ENCODE measurements around the gene KCNK13.

Gene KCNK13

DNA sequence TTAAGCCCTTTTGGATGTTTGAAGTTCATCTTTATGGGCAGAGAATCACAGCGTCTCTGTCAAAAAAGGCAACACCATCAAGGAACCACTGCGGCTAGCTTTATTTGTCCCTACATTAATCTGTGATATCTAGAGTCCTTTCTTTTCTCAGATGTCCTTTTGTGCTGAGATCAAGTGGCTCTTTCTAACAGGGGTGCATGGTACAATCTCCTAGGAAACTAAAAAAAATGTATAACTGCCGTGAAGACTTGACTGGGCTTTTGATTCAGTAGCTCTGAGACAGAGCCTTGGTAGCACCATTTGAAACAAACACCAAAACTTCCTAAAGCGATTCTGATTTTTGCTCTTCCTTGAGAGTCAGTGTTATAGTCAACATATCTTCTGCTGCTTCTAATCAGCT is 33.3 kb downstream of the KCNK13 start:
- Histone ChIP-seq H3K36me3 (ENCODE audit: control insufficient read depth, insufficient read depth, low read length) (no peaks in the 10 kb centered on the region), H3K27ac (ENCODE audit: low read depth, low read length) (no peak overlapping the region), H3K4me1 (ENCODE audit: control insufficient read depth, insufficient read depth, low read length) (no peaks in the 10 kb centered on the region), H3K9ac (ENCODE audit: low read length) (no peak overlapping the region), H3K9me3 (ENCODE audit: control insufficient read depth, insufficient read depth, low read depth, low read length) (peaks cover 7% of the 10 kb centered on the region; the same call in 1 of the 2 replicates), H3K27me3 (ENCODE audit: control insufficient read depth, insufficient read depth, low read length) (no peaks in the 10 kb centered on the region), H3K4me3 (ENCODE audit: low read depth, low read length) (no peak overlapping the region)

DNA sequence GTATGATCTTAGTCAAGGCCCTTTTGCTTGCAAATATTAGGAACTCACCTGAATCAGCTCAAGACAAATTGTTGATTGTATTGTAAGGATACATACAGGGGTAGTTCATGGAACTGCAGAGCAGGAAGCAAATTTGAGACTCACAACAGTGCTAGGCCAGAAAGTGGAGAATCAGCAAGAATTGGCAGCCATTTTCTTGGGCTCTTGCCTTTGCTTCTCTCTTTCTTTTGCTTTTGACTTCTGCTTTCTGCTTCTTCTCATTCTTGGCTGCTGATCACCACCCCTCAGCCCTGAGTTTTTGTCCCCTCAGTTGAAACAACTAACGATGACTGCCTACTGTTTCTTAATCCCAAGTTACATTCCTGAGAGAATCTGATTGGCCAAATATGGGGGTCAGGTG is 34.8 kb downstream of the KCNK13 start:
- Histone ChIP-seq H3K9me3 (ENCODE audit: control insufficient read depth, insufficient read depth, low read depth, low read length) (peaks cover 1% of the 10 kb centered on the region; the same call in 1 of the 2 replicates), H3K9ac (ENCODE audit: low read length) (no peak overlapping the region), H3K27me3 (ENCODE audit: control insufficient read depth, insufficient read depth, low read length) (no peaks in the 10 kb centered on the region), H3K4me3 (ENCODE audit: low read depth, low read length) (no peak overlapping the region), H3K4me1 (ENCODE audit: control insufficient read depth, insufficient read depth, low read length) (no peaks in the 10 kb centered on the region), H3K27ac (ENCODE audit: low read depth, low read length) (no peak overlapping the region), H3K36me3 (ENCODE audit: control insufficient read depth, insufficient read depth, low read length) (no peaks in the 10 kb centered on the region)

DNA sequence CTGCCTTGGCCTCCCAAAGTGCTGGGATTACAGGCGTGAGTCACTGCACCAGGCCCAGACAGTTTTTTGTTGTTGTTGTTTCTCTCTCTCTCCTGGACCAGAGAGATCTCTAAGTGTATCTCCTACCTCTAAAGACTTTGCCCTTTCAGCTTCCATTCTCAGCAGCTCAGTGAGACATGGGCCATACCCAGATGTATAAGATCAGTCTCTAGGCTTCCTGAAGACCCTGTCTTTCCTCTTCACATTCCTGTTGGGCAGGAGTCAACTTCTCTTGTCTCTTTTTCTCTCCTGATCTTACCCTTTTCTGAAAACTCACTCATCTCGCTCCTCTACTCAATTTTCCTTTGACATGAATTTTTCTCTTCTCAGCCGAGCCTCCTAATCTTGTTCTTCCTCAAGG is 42.0 kb downstream of the KCNK13 start:
- Histone ChIP-seq H3K4me3 (ENCODE audit: low read depth, low read length) (no peak overlapping the region), H3K27ac (ENCODE audit: low read depth, low read length) (no peak overlapping the region), H3K4me1 (ENCODE audit: control insufficient read depth, insufficient read depth, low read length) (no peaks in the 10 kb centered on the region), H3K9ac (ENCODE audit: low read length) (no peak overlapping the region), H3K36me3 (ENCODE audit: control insufficient read depth, insufficient read depth, low read length) (no peaks in the 10 kb centered on the region), H3K27me3 (ENCODE audit: control insufficient read depth, insufficient read depth, low read length) (no peaks in the 10 kb centered on the region), H3K9me3 (ENCODE audit: control insufficient read depth, insufficient read depth, low read depth, low read length) (no peaks in the 10 kb centered on the region)

DNA sequence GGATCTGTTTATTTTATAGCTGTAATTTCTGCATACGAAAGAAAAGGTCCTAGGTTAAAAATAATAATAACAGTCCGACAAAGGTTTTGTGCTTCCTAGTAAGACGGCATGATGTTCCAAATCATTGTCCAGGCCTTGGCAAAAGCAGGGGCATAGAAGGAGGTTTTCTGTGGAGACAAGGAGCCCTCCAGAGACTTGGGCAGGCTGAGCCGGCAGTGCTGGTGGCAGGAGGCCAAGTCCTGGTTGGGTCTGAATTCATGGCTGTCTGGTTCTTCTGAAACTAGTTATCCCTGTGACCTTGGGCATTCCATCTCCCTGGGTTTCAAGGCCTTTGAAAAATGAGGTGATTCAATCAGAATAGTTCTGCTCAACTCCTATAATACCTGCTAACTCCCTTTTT is 44.0 kb downstream of the KCNK13 start:
- Histone ChIP-seq H3K9ac (ENCODE audit: low read length) (no peak overlapping the region), H3K4me3 (ENCODE audit: low read depth, low read length) (no peak overlapping the region), H3K4me1 (ENCODE audit: control insufficient read depth, insufficient read depth, low read length) (no peaks in the 10 kb centered on the region), H3K36me3 (ENCODE audit: control insufficient read depth, insufficient read depth, low read length) (no peaks in the 10 kb centered on the region), H3K27me3 (ENCODE audit: control insufficient read depth, insufficient read depth, low read length) (no peaks in the 10 kb centered on the region), H3K27ac (ENCODE audit: low read depth, low read length) (no peak overlapping the region), H3K9me3 (ENCODE audit: control insufficient read depth, insufficient read depth, low read depth, low read length) (no peaks in the 10 kb centered on the region)

DNA sequence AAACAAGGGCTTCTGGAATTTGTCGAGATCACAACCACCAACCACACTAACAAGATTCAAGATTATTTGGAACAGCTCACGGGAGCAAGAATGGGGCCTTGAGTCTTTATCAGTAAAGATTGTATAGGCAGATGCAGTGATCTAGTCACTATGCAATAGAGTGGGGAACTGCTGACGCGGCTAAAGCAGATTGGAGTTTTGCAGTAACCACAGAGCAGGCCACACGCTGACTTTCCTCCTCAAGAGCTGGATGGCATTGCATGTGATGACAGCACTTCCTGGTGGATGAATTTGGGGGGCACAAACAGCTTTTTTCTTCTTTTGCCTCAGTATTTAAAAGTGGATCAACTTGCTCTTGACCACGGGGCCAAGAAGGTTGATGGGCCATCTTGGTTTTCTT is 46.0 kb downstream of the KCNK13 start:
- H3K27me3 ChIP-seq (ENCODE audit: control insufficient read depth, insufficient read depth, low read length): no peaks in the 10 kb centered on the region; the same call in 1 of the 2 replicates
- H3K4me3 ChIP-seq (ENCODE audit: low read depth, low read length): no peak overlapping the region
- no peaks in the 10 kb centered on the region for H3K9me3 ChIP-seq (ENCODE audit: control insufficient read depth, insufficient read depth, low read depth, low read length)
- H3K27ac ChIP-seq (ENCODE audit: low read depth, low read length): no peak overlapping the region
- H3K9ac ChIP-seq (ENCODE audit: low read length): no peak overlapping the region
- no peaks in the 10 kb centered on the region for H3K4me1 ChIP-seq (ENCODE audit: control insufficient read depth, insufficient read depth, low read length)
- no peaks in the 10 kb centered on the region for H3K36me3 ChIP-seq (ENCODE audit: control insufficient read depth, insufficient read depth, low read length)

DNA sequence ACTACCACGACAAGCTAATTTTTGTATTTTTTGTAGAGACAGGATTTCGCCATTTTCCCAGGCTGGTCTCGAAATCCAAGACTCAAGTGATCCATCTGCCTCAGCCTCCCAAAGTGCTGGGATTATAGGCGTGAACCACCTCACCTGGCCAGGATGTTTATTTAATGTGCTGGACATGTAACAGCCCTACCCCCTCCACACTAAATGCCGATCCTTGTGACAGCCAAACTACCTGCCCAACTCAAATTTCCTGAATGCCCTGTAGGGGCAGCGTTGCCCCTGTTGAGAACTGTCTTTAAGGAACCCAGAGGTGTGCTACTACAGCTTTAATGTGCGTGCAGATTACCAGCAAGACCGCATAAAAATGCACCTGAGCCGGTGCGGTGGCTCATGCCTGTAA is 48.1 kb downstream of the KCNK13 start:
- Histone ChIP-seq H3K27ac (ENCODE audit: low read depth, low read length) (no peak overlapping the region), H3K9me3 (ENCODE audit: control insufficient read depth, insufficient read depth, low read depth, low read length) (no peaks in the 10 kb centered on the region), H3K27me3 (ENCODE audit: control insufficient read depth, insufficient read depth, low read length) (no peaks in the 10 kb centered on the region; the same call in 1 of the 2 replicates), H3K9ac (ENCODE audit: low read length) (no peak overlapping the region), H3K4me3 (ENCODE audit: low read depth, low read length) (no peak overlapping the region), H3K4me1 (ENCODE audit: control insufficient read depth, insufficient read depth, low read length) (no peaks in the 10 kb centered on the region), H3K36me3 (ENCODE audit: control insufficient read depth, insufficient read depth, low read length) (no peaks in the 10 kb centered on the region)

DNA sequence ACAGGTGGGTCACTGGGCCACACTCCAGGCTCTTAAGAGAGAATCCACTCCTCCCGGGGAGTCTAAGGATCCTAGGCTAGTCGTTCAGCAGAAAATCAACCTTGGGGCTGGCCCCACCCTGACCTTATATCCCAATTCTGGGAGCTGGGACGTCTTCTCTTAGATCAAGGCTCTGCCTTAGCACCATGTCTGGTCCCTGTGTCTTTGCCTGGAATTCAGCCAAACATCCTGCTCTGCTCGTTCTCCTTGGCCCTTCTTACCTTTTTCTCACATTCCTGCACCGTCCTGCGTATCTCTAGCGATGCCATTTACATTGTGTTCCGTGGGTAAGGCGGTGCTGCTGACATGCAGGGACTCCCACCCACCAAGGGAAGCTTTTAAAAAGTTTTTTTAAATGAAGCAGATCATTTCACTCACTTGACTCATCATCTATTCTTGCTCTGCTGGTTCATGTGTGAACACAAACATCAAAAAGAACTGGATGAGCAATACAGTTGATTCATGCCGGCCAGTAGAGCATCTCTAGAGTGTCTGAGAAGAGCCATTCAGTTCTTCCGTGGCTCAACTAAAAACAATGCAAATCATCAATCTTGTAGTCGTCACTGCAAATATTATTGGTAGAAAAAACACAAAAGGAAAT is 50.2 kb downstream of the KCNK13 start:
- Histone ChIP-seq H3K27ac (ENCODE audit: low read depth, low read length) (no peak overlapping the region), H3K27me3 (ENCODE audit: control insufficient read depth, insufficient read depth, low read length) (no peaks in the 10 kb centered on the region; the same call in 1 of the 2 replicates), H3K9me3 (ENCODE audit: control insufficient read depth, insufficient read depth, low read depth, low read length) (no peaks in the 10 kb centered on the region), H3K4me1 (ENCODE audit: control insufficient read depth, insufficient read depth, low read length) (no peaks in the 10 kb centered on the region), H3K9ac (ENCODE audit: low read length) (no peak overlapping the region), H3K36me3 (ENCODE audit: control insufficient read depth, insufficient read depth, low read length) (no peaks in the 10 kb centered on the region), H3K4me3 (ENCODE audit: low read depth, low read length) (no peak overlapping the region)

DNA sequence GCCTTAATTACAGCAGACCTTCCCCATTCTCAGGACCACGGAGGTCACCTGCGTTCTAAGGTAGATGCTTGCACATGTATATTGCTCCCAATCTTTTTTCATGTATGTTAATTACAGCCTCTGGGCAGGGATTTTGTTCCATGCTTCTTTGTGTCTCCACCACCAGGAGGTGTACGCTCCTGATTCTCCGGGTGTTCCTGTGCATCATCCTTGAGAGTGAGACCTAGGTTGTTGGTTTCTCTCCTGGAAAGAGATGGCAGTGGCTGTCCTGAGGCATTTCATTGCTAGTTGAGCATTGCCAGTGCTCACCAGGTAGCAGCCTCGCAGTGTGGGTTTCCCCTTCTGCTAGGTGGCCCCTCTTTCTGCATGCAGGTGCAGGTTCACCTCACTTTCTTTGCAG is 52.8 kb downstream of the KCNK13 start:
- Histone ChIP-seq H3K27me3 (ENCODE audit: control insufficient read depth, insufficient read depth, low read length) (no peaks in the 10 kb centered on the region; the same call in 1 of the 2 replicates), H3K9me3 (ENCODE audit: control insufficient read depth, insufficient read depth, low read depth, low read length) (no peaks in the 10 kb centered on the region), H3K36me3 (ENCODE audit: control insufficient read depth, insufficient read depth, low read length) (no peaks in the 10 kb centered on the region), H3K27ac (ENCODE audit: low read depth, low read length) (no peak overlapping the region), H3K4me3 (ENCODE audit: low read depth, low read length) (no peak overlapping the region), H3K4me1 (ENCODE audit: control insufficient read depth, insufficient read depth, low read length) (no peaks in the 10 kb centered on the region), H3K9ac (ENCODE audit: low read length) (no peak overlapping the region)

DNA sequence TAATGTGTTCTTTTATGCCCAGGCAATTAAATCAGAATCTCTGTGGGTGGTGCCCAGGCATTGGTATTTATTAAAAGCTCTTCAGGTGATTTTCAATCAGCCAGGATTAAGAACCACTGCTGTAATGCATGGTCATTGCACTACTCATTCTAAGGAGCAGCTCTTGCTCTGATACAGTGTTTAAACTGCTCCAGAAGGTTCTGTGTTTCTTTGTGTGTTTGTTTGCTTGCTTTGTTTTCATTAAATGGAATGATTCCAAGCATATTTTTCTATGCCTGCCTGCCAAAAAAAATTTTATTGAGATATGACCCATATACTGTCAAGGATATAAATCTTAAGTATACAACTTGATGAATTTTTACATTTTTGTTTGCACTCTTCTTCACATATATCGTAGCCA is 54.0 kb downstream of the KCNK13 start:
- Histone ChIP-seq H3K4me3 (ENCODE audit: low read depth, low read length) (no peak overlapping the region), H3K27ac (ENCODE audit: low read depth, low read length) (no peak overlapping the region), H3K9ac (ENCODE audit: low read length) (no peak overlapping the region), H3K4me1 (ENCODE audit: control insufficient read depth, insufficient read depth, low read length) (no peaks in the 10 kb centered on the region), H3K9me3 (ENCODE audit: control insufficient read depth, insufficient read depth, low read depth, low read length) (no peaks in the 10 kb centered on the region), H3K36me3 (ENCODE audit: control insufficient read depth, insufficient read depth, low read length) (no peaks in the 10 kb centered on the region), H3K27me3 (ENCODE audit: control insufficient read depth, insufficient read depth, low read length) (no peaks in the 10 kb centered on the region; the same call in 1 of the 2 replicates)

DNA sequence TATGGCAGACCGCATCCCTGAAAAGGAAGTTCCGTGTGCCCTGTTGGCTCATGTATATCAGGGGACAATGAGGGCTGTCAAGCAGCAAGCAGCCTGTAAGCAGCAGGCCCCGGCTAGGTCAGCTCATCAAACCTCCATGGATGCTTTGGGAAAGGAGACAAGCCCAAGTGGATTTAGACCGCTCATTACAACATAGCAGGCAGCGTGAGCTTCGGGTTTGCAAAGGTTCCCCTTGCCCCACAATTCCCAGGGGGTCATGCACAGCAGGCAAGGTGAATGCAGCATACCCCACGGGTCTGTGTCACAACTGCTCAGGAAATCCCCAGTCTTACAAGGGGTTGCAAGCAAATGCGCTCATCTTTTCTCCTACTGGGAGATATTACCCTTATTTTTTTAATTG is 54.6 kb downstream of the KCNK13 start:
- Histone ChIP-seq H3K27me3 (ENCODE audit: control insufficient read depth, insufficient read depth, low read length) (no peaks in the 10 kb centered on the region; the same call in 1 of the 2 replicates), H3K27ac (ENCODE audit: low read depth, low read length) (no peak overlapping the region)

DNA sequence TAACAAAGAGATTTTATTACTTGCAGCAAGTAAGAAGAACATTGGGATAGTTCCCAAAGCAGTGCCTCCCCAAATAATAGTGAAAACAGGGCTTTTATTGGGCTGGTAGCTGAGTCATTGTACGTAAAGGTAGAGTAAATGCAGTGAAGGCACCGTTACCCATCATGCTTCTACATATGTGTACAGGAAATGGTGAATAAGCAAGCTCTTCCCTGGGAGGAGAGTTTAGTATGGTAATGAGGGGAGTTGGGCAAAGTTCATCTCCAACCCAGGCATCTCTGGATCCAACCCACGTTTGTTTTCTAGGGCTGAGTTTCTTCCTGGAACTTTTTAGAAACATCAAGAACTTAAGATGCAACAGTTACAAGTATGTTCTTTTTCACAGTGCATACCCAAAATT is 56.2 kb downstream of the KCNK13 start:
- no peak overlapping the region for H3K9ac ChIP-seq (ENCODE audit: low read length)
- H3K4me1 ChIP-seq (ENCODE audit: control insufficient read depth, insufficient read depth, low read length): no peaks in the 10 kb centered on the region
- no peak overlapping the region for H3K4me3 ChIP-seq (ENCODE audit: low read depth, low read length)
- H3K27ac ChIP-seq (ENCODE audit: low read depth, low read length): no peak overlapping the region
- H3K27me3 ChIP-seq (ENCODE audit: control insufficient read depth, insufficient read depth, low read length): no peaks in the 10 kb centered on the region
- no peaks in the 10 kb centered on the region for H3K36me3 ChIP-seq (ENCODE audit: control insufficient read depth, insufficient read depth, low read length)
- no peaks in the 10 kb centered on the region for H3K9me3 ChIP-seq (ENCODE audit: control insufficient read depth, insufficient read depth, low read depth, low read length)

More for the DNA sequence above, 54.6 kb downstream of the KCNK13 start:
- H3K4me1 ChIP-seq (ENCODE audit: control insufficient read depth, insufficient read depth, low read length): no peaks in the 10 kb centered on the region
- no peaks in the 10 kb centered on the region for H3K36me3 ChIP-seq (ENCODE audit: control insufficient read depth, insufficient read depth, low read length)
- H3K9ac ChIP-seq (ENCODE audit: low read length): no peak overlapping the region
- no peak overlapping the region for H3K4me3 ChIP-seq (ENCODE audit: low read depth, low read length)
- no peaks in the 10 kb centered on the region for H3K9me3 ChIP-seq (ENCODE audit: control insufficient read depth, insufficient read depth, low read depth, low read length)
